LNCAP (cell line): ENCODE results near the gene GNA12.

Source experiments
- TF ChIP-seq, protein P1 (sequence below): fragments of 450-650 bp; IDR thresholded peaks from 2 replicates; pipeline ENCODE4 v1.5.1; 2017; ENCODE audit warnings: mild to moderate bottlenecking

The GNA12 gene

GRCh38 chr7:2807845-2808772 lies 36.0 kb downstream of the GNA12 start:
- TF ChIP-seq, protein P1, sequence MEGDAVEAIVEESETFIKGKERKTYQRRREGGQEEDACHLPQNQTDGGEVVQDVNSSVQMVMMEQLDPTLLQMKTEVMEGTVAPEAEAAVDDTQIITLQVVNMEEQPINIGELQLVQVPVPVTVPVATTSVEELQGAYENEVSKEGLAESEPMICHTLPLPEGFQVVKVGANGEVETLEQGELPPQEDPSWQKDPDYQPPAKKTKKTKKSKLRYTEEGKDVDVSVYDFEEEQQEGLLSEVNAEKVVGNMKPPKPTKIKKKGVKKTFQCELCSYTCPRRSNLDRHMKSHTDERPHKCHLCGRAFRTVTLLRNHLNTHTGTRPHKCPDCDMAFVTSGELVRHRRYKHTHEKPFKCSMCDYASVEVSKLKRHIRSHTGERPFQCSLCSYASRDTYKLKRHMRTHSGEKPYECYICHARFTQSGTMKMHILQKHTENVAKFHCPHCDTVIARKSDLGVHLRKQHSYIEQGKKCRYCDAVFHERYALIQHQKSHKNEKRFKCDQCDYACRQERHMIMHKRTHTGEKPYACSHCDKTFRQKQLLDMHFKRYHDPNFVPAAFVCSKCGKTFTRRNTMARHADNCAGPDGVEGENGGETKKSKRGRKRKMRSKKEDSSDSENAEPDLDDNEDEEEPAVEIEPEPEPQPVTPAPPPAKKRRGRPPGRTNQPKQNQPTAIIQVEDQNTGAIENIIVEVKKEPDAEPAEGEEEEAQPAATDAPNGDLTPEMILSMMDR = no peak

- TF ChIP-seq, protein P1 = no peak
These were observed 36.7 kb downstream of the GNA12 start for GRCh38 chr7:2807460-2807844.

DNA sequence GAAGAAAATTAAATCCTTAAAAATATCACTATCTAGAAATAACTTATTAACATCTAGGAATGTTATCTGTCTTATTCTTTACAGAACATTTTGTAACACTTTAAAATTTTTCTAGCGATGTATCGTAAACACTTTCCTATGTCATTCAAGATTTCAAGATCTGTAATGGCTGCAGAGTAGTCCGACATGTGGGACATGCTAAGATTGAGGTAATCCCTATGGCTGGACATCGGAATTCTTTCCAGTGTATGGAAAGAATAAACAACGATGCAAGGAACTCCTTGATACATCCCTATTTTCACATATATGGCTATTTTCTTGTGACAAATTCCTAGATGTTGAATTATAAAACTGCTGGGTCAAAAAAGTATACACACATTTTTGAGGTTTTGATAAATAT lies 37.5 kb downstream of the GNA12 start:
- TF ChIP-seq, protein P1 = no peak

GRCh38 chr7:2805213-2805944 lies 38.7 kb downstream of the GNA12 start:
- TF ChIP-seq, protein P1 = no peak

DNA sequence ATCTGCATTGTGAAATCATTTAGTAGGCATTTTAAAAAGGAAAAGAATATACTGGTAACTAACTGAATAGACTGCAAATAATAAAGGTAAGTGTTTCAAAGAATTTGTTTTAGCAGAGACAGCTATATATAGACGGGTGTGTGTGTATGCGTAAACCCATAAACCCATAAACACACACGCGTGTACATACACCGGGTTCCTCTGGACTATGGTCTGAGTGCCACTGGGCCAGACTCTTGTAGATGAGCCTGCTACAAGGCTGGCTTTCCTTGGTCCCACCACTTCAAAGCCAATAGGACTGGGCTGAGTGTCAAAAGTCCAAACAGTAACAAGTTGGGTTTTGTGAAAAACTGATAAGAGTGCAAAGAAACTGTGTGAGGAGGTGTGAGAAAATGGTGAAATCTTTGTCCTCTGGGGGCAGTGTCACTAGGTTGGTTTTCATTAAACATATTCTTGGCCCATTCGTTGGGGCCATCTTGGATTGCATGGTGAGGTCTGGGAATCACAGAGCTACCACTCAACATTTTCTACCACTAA lies 39.8 kb downstream of the GNA12 start:
- TF ChIP-seq, protein P1 = no peak; the same call in 1 of the 2 replicates

- TF ChIP-seq, protein P1 = no peak
These were observed 40.4 kb downstream of the GNA12 start for GRCh38 chr7:2803755-2804154.

DNA sequence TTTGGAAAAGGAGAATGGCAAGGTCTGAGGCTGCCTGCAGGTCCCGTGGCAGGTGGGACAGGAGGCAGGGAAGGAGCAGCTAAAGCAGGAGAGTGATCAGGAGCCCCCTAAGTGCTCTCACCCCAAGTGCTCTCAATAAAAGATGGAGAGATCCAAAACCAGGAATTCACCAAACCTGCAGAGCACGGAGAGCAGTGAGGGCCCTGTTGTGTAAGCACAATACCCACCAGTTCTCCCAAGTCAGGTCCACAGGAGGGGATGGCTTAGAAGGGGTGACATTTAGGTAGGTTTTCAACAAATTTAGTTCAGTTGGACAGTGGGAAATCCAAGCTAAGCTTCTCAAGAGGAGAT lies 40.8 kb downstream of the GNA12 start:
- TF ChIP-seq, protein P1 = no peak
